GM19238 (cell line): Measurements from ENCODE around the gene RPEL1.
A peak's percentile ranks its signal among the peaks of the same experiment; 100 is the strongest.
"Not testable (repeated sequence)": the region's sequence is repeated elsewhere in the genome, so short reads cannot be mapped to it uniquely, and the experiment has no call there.

ENCODE experiments used
- DNase-seq: peaks from one replicate; pipeline ENCODE4 v3.0.0; 2011; ENCODE audit warnings: low spot score; ENCODE audit not compliant: insufficient read length

Gene RPEL1

DNA sequence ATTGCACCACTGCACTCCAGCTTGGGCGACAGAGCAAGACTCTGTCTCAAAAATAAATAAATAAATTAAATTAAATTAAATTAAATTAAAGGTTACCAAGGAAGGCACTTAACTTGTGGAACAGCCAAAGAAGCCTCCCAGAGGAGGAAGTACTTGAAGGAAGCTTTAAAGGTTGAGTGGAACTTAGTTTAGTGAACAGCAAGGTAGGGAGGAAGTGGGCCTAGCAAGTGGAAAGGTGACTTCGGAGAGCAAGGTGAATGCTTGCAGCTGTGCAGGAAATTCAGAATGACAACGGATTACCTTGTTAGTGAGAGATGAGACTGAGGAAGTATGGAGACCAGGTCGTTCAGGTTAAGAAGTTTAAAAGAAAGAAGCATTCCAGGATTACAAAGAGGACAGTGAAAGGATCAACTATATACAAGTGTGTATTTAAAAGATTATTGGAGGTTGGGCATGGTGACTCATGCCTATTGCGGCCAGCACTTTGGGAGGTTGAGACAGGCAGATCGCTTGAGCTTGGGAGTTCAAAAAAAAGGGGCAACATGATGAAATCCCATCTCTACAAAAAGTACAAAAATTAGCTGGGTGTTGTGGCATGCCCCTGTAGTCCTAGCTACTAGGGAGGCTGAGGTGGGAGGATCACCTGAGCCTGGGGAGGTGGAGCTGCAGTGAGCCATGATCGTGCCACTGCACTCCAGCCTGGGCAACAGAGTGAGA lies 12.8 kb upstream of the RPEL1 start:
- DNase-seq, result no peak

DNA sequence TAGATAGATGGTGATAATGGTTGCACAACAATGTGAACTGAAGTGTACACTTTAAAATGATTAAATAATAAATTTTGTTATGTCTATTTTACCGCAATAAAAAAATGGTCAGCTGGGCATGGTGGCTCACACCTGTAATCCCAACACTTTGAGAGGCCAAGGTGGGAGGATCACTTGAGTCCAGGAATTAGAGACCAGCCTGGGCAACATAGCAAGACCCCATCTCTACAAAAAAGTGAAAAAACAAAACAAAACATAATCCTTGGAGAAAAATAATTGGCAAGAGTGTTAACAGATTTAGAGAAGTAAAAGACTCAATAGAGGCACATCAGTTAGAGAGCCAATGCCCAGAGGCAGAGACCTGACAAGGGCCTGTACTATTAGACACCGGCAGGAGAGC lies 9.9 kb upstream of the RPEL1 start:
- DNase-seq, result no peak

DNA sequence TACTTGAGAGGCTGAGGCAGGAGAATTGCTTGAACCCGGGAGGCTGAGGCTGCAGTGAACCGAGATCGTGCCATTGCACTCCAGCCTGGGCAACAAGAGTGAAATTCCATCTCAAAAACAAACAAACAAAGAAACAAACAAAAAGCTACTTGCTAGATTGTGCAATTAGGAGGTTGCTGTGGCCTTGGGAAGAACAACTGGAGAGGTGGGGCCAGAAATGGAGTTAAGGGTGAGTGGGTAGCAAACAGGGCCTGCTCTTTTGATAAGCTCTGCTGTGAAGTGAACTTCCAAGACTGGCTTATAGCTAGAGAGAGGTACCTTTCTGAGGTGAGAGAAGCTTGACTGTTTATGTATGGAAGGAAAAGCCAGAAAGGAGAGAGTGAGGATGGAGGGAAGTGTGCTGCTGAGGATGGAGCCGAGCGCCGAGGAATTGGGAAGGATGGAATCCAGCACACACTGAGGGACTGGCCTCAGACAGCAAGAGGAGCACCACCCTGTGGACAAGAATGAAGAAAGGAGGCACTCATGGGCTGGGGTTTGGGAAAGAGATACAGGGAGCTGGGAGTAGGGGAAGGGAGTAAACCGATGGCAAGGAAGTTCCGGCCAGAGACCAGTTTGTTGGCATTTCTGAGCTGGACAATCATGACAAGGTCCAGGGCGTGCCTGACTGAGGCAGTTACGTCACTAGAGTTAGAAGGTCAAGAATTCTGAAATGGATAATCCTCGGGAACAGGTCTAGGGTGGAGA lies 7.0 kb upstream of the RPEL1 start:
- no peak for DNase-seq

DNA sequence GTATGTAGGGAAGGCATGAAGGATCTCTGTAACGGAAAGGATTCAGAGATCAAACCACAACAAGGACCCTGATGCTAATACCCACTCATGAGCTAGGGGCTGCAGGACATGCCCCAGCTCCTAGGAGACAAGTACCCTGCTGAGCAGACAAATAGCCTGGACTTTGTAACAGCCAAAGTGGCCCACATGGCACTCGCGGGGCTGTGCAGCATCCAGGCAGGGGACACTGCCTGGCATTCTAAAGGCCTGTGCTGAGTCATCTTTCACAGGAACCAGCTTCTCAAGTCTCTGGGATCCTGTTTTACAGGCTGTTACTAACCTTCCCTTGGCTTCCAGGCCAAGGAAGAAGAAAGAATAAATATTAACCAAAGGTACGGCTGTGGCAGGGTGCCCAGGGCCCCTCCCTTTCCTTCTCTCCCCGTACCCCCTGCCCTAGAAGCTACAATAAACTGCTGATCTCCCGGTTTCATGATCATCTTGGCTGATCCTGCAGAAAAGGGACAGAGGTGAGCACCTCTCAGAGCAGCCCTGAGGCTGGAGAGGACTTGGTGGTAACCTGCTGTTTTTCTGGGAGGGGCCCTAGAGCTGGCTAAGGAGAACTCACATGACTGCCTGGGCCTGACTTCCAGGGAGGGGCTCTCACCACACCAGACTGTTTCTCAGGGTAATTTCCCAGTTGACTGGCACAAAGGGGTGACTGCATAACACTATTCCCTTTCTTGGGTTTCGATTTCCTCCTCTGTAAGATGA lies 4.2 kb upstream of the RPEL1 start:
- DNase-seq, result no peak

DNA sequence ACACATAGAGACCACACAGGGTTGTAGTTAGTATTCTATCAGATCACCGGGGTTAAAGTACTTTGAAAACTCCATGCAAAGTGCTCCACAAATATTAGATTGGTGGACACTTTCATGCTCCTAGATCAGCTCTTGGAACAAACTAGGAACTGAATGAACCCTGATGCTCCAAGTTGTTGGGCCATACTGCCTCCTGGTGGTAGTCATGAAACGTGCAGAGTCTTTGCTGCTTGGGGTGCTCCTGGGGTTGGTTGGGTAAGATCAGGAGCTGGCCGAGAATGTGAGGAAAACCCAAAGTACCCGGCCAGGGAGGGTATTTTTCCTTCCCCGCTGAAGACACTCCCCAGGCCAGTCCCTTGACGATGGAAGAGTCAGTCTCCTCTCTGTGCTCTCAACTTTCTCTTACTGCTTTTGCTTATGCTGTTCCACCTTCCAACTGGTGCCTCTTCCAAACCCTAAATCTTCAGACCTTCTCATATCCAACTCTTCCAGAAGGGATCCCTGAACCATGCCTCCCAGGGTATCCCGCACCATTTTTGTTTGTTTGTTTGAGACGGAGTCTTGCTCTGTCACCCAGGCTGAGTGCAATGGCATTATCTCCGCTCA lies 918 bp upstream of the RPEL1 start:
- peak; percentile 71 for DNase-seq

DNA sequence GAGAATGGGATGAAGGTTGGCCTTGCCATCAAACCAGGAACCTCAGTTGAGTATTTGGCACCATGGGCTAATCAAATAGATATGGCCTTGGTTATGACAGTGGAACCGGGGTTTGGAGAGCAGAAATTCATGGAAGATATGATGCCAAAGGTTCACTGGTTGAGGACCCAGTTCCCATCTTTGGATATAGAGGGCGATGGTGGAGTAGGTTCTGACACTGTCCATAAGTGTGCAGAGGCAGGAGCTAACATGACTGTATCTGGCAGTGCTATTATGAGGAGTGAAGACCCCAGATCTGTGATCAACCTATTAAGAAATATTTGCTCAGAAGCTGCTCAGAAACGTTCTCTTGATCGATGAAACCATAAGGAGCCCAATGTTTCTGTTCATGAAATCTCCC lies 637 bp downstream of the RPEL1 start:
- no peak for DNase-seq

DNA sequence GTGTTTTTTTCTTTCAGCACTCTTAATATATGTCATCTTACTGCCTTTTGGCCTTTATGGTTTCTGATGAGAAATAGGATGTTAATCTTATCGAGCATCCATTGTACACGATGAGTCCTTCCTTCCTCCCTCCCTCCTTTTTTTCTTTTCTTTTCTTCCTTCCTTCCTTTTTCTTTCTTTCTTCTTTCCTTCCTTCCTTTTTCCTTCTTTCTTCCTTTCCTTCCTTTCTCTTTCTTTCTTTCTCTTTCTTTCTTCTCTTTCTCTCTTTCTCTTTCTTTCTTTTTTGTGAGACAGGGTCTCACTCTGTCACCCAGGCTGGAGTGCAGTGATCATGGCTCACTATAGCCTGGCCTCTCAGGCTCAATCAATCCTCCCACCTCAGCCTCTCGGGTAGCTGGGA lies 8.4 kb downstream of the RPEL1 start:
- no peak for DNase-seq

DNA sequence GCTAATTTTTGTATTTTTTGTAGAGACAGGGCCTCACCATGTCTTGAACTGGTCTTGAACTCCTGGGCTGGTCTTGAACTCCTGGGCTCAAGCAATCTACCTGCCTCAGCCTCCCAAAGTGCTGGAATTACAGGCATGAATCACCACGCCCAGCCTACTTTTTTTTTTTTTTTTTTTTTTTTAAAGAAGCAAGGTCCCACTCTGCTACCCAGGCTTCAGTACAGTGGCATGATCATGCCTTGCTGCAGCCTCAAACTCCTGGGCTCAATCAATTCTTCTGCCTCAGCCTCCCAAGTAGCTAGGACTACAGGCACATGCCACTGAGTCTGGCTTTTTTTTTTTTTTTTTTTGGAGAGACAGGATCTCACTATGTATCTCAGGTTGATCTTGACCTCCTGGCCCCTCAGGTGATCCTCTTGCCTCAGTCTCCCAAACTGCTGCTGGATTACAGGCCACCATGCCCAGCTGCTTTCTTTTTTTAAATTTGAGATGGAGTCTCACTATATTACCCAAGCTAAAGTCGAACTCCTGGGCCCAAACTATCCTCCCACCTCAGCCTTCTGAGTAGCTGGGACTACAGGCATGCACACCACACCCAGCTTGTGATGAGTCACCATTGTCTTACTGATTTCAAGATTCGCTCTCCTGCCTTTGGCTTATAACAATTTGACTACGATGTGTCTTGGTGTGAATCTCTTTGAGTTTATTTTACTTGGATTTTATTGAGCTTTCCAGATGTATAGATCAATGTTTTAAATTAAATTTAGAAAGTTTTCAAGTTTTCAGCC lies 9.0 kb downstream of the RPEL1 start:
- DNase-seq, result no peak

DNA sequence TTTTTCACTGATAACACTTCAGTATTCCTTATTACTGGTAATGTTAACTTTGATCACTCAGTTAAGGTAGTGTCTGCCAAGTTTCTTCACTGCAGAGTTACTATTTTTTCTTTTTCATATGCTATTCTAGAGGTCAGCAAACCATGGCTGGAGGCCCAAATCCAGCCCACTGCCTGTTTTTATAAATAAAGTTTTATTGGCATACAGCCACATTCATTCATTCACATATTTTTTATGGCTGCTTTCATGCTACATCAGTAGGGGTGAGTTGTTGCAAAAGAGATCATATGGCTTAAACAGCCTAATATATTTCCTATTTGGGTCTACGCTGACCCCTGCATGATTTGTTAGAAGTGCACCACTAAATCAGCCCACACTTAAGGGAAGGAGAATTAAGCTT lies 10.9 kb downstream of the RPEL1 start:
- DNase-seq, result no peak

DNA sequence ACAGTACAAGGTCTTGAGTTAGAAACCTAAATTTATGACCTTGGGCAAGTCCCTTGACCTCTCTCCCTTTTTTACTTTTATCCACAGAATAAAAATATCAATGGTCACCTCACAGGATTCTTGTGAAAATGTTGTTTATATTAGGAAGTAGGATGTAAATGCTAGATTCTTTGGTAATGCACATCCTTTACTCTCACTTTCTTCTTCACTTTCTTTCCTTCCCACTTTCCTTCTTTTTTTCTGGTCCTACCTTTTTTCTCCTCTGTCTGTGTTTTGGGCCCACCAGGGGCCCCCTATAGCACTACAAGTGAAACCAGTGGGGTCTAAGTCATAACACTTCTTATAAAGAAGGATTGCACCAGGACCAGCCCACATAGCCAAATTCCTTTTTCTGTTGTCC lies 12.1 kb downstream of the RPEL1 start:
- DNase-seq, result no peak

DNA sequence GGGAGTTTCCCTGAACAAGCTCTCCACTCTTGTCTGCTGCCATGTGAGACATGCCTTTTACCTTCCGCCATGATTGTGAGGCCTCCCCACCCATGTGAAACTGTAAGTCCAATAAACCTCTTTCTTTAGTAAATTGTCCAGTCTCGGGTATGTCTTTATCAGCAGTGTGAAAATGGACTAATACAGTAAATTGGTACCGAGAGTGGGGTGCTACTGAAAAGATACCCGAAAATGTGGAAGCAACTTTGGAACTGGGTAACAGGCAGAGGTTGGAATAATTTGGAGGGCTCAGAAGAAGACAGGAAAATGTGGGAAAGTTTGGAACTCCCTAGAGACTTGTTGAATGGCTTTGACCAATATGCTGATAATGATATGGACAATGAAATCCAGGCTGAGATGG lies 13.2 kb downstream of the RPEL1 start:
- not testable (repeated sequence) for DNase-seq

DNA sequence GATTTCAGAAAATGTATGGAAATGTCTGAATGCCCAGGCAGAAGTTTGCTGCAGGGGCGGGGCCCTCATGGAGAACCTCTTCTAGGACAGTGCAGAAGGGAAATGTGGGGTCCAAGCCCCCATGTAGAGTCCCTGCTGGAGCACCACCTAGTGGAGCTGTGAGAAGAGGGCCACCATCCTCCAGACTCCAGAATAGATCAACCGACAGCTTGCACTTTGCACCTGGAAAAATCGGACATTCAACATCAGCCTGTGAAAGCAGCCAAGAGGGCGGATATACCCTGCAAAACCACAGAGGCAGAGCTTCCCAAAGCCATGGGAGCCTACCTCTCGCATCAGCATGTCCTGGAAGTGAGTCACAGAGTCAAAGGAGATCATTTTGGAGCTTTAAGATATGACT lies 14.3 kb downstream of the RPEL1 start:
- no peak for DNase-seq

DNA sequence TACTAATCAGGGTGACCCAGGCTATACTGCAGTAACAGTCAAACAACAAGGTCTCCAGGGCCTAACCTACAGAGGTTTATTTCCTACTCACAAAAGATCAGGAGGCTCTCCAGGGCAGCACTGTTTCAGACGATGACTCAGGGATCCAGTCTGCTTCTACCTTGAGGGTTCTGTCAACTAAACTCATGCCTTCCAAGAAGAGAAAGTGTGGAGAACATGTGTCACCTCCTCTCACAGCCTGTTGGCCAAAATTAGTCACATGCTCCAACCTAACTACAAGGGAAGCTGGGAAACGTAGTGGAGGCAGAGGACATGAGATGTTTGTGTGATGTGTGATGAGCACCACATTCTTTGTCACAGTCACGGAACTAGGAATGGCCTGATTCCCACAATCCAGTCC lies 16.5 kb downstream of the RPEL1 start:
- DNase-seq, result no peak

DNA sequence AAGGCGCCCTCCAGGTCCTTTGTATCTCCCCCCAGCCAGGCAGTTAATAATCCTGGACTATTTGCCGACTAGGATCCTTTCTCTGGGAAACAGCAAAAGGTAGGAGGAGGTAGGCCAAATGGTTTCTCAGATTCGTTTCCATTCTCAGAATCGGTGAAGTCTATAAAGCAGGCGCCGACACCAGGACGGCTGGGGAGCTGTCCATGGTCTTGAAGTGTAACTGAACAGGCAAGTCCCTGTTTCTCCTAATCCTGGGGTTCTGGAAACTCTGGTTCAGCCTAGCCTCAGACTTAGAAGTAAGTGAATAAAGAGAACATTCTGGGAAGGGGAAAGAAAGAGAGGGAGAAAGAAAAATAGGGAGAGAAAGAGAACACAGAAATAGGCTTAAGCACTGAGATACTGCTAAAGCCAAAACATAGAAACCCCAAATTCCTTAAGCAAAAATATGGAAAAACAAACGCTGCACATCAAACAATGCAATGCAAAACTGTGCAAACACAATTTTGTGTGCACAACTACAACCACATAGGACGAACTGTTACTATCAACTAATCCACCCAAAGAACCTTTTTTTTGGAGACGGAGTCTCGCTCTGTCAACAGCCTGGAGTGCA lies 20.1 kb downstream of the RPEL1 start:
- no peak for DNase-seq

DNA sequence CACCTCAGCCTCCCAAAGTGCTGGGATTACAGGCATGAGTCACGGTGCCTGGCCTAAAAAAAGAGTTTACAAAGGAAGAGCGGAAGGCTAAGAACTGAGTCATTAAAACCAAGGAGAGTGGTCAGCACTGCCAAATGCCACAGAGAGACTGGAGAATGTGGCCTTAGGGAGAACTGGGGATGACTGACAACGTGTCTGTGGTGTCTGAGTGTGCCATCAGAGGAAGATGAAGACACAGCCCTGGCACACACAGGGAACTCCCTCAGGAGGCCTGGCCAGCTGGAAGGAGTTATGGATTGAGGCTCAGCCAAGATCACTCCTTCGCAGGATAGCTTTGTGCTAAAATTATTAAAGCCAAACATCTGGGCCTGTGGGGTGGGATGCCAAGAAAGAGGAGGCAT lies 27.4 kb downstream of the RPEL1 start:
- no peak for DNase-seq

DNA sequence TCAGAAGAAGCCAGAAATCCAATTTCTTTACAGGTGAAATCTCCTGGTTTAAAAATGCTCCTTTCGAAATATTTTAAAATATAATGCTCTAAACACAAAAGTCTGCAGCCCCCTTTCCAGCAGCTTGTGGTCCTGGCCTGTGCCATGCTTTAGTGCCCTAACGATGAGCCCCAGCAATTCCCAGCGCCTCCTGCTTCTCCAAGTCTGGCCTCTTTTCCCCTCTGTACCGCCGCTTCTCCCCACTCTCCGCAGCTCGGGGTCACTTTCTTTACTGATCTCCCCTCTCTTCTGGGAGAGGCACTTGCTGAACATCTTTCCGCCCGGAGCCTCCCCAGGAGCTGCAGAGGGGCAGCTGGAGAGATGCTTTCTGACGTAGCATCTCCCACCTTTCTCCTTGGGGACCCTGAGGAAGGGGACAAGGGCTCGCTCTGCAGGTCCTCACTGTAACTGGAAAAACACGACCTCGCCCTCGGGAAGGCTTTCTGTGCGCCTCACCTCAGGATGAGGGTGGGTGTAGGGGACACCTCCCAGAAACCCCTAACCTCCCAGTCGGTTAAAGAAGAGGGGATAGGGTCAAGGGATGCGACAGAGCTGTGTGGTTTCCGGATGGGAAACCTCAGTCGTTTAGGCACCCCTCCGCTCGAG lies 30.7 kb downstream of the RPEL1 start:
- DNase-seq, result no peak

DNA sequence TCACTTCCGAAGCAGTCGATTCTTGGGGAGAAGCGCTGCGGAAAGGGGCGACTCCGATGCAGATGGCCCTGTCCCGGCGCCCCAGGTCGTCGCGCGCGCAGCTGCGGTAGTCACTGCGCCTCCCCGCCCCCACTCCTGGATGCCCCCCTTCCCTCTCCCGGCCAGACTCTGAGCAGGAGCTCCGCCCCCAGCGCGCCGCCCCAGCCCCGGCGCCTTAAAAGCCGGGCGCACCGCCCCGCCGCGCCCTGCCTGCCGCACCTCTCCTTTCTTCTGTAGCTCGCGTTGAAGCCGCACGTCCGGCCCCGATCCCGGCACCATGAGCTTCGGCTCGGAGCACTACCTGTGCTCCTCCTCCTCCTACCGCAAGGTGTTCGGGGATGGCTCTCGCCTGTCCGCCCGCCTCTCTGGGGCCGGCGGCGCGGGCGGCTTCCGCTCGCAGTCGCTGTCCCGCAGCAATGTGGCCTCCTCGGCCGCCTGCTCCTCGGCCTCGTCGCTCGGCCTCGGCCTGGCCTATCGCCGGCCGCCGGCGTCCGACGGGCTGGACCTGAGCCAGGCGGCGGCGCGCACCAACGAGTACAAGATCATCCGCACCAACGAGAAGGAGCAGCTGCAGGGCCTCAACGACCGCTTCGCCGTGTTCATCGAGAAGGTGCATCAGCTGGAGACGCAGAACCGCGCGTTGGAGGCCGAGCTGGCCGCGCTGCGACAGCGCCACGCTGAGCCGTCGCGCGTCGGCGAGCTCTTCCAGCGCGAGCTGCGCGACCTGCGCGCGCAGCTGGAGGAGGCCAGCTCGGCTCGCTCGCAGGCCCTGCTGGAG lies 31.4 kb downstream of the RPEL1 start, which contains the start of gene INA:
INA (plus strand) TSS at position 243 of the 817 bp plus-strand sequence; CDS start at position 317, 74 bp downstream.
- DNase-seq, result peak; percentile 46

DNA sequence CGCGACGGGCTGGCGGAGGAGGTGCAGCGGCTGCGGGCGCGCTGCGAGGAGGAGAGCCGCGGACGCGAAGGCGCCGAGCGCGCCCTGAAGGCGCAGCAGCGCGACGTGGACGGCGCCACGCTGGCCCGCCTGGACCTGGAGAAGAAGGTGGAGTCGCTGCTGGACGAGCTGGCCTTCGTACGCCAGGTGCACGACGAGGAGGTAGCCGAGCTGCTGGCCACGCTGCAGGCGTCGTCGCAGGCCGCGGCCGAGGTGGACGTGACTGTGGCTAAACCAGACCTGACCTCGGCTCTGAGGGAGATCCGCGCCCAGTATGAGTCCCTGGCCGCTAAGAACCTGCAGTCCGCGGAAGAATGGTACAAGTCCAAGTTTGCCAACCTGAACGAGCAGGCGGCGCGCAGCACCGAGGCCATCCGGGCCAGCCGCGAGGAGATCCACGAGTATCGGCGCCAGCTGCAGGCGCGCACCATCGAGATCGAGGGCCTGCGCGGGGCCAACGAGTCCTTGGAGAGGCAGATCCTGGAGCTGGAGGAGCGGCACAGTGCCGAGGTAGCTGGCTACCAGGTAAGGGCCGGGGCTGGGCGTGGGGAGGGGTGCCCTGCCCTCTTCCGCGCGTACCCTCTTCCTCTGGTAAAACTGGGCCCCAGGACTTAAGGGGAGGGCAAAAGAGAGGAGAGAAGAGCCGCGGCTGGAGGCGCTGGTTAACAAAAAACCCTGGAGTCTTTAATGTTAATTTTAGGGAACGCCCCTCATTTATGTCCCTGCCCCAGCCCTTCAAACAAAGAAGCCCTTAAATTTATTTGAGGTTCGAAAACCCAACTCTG lies 32.2 kb downstream of the RPEL1 start:
- no peak for DNase-seq

DNA sequence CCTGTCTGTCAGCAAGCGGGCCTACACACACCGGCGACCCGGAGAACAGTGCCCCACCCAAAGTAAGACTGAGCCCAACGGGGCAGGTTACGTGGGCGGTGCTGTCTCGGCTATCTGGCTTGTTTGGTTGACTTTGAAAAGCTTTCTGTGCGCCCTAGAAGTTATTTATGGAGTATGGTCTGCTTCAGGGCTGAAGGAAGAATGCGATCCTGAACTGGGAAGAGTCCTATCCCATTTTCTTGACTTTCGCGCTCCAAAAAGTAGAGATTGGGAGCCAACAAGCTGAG lies 32.8 kb downstream of the RPEL1 start:
- DNase-seq, result no peak
